Measurements from ENCODE around the gene PLD1.

- no peak for TF ChIP-seq BCL11A (IDR thresholded peaks at IDR 0.05; ENCODE audit: low read depth in 2 of 2, low read length in 2 of 2)
- no peak for TF ChIP-seq KDM1A (IDR thresholded peaks at IDR 0.05; ENCODE audit: borderline replicate concordance, low read length)
- no peak for TF ChIP-seq POLR2A (IDR thresholded peaks at IDR 0.05; ENCODE audit: control extremely low read depth in 1 of 2, low read depth in 2 of 2, low read length in 2 of 2)
- peak; percentile 50 to 76 (median 67) for TF ChIP-seq CTCF (IDR thresholded peaks at IDR 0.05; ENCODE audit: control extremely low read depth in 1 of 3, insufficient read depth in 1 of 3, low read depth in 1 of 3, low read length in 3 of 3)
- no peak for TF ChIP-seq CREB1 (IDR thresholded peaks at IDR 0.05)
- TF ChIP-seq EZH2 (IDR thresholded peaks at IDR 0.05; ENCODE audit: low read depth, low read length, severe bottlenecking), result no peak
- no peak for TF ChIP-seq BRCA1 (IDR thresholded peaks at IDR 0.05; ENCODE audit: low read depth, low read length)
- no peak for TF ChIP-seq RXRA (IDR thresholded peaks at IDR 0.05; ENCODE audit: insufficient read depth, low read depth, low read length)
- peak; percentile 62 to 73 for TF ChIP-seq RAD21 (IDR thresholded peaks at IDR 0.05 in 1 of 2, conservative IDR thresholded peaks at IDR 0.05 in 1 of 2; ENCODE audit: low read depth in 2 of 2, low read length in 2 of 2)
- TF ChIP-seq TEAD4 (IDR thresholded peaks at IDR 0.05; ENCODE audit: low read depth, low read length), result no peak
- TF ChIP-seq MAFK (IDR thresholded peaks at IDR 0.05; ENCODE audit: low read depth, low read length), result no peak
- TF ChIP-seq EP300 (IDR thresholded peaks at IDR 0.05; ENCODE audit: borderline replicate concordance in 1 of 2, low read depth in 2 of 2, low read length in 2 of 2), result no peak
- TF ChIP-seq JUND (IDR thresholded peaks at IDR 0.05; ENCODE audit: low read length), result no peak
Measured at GRCh38 chr3:171704002-171704401, 106.3 kb downstream of the PLD1 start.

All from H1 (cell line).